ENCODE measurements around the gene XCR1. TPM values are rescaled to one million over a fixed set of nuclear protein-coding genes. Genes with fewer than 3 reads are reported as not detected.

XCR1 gene
- total RNA-seq, 1 donor from 2014 or later = not detected

DNA sequence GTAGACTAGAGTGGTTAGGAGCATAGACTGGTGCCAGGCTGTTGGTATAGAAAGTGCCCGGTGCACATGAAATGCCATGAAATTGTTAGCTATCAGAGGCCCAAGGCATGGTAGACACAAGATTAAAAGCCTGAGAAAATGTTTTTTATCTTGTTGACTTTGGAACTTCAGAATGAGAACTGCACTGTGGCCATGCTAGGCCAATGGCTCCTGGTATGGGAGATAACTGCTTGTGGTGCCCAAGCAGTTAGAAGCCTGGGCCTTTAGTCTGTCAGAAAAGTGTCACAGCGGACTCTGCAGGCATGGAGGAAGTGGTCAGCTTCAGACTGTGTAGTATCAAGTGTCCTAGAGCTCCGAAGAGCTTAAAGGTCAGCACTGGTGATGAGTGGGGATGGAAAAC is 43.5 kb downstream of the XCR1 start:
- H3K36me3 Mint-ChIP-seq (ENCODE audit: low read depth) = peaks cover 65% of the 10 kb centered on the region
- no peaks in the 10 kb centered on the region for H3K9me3 Mint-ChIP-seq
- intact Hi-C loops (cut with micrococcal nuclease) = no loop called here
- TF ChIP-seq, protein P1, sequence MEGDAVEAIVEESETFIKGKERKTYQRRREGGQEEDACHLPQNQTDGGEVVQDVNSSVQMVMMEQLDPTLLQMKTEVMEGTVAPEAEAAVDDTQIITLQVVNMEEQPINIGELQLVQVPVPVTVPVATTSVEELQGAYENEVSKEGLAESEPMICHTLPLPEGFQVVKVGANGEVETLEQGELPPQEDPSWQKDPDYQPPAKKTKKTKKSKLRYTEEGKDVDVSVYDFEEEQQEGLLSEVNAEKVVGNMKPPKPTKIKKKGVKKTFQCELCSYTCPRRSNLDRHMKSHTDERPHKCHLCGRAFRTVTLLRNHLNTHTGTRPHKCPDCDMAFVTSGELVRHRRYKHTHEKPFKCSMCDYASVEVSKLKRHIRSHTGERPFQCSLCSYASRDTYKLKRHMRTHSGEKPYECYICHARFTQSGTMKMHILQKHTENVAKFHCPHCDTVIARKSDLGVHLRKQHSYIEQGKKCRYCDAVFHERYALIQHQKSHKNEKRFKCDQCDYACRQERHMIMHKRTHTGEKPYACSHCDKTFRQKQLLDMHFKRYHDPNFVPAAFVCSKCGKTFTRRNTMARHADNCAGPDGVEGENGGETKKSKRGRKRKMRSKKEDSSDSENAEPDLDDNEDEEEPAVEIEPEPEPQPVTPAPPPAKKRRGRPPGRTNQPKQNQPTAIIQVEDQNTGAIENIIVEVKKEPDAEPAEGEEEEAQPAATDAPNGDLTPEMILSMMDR (IDR thresholded peaks at IDR 0.05) = no peak
- ChIA-PET POLR2A (no interaction called here), CTCF (no interaction called here)
- H3K4me3 Mint-ChIP-seq = no peak overlapping the region
- DNase-seq (no peak), ATAC-seq (ENCODE audit: low read depth) (no peak)
- no peak overlapping the region for H3K27ac Mint-ChIP-seq
- peaks cover 26% of the 10 kb centered on the region for H3K4me1 Mint-ChIP-seq
- H3K27me3 Mint-ChIP-seq = no peaks in the 10 kb centered on the region

DNA sequence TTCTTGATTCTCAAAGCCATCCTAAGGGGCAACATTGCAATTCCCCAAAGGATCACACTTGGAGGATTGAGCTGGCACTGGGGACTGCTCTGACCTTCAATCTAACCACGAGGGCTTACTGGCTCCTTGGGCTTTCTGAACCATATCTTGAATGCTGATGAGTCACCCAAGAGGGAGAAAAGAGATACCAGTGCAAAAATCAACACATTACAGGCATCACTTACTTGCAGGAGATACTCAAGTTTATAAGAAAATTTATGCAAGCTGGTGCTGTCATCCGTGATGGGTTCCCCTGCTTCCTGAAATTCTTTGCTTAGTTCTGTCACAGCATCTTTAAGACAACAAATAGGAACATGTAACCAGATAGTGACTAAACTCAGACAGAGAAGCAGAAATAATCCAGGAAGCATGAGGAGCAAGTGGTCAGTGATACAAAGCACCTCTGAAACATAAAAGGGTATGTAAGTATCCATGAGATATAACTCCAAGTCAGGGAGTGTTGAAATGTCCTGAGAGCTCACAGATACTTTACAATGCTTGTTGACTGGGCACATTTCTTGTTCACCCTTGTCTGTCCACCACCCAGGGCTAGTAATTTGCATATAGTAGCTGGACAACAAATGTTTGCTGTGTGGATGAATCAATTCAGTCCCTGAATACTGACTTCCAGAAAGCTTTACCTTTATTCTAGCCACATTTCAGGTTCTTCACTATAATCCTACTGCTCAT is 45.8 kb downstream of the XCR1 start:
- H3K27ac Mint-ChIP-seq = peak overlapping the region; percentile 75
- DNase-seq (no peak), ATAC-seq (ENCODE audit: low read depth) (peak; percentile 82)
- TF ChIP-seq, protein P1 (IDR thresholded peaks at IDR 0.05) = no peak
- H3K36me3 Mint-ChIP-seq (ENCODE audit: low read depth) = peaks cover 81% of the 10 kb centered on the region
- H3K9me3 Mint-ChIP-seq = no peaks in the 10 kb centered on the region
- H3K4me1 Mint-ChIP-seq = peaks cover 27% of the 10 kb centered on the region
- ChIA-PET CTCF (interaction anchor here (0.6 to 1.0 kb wide), 3 partner anchors 9 to 97 kb away, joined by 3 to 4 read pairs (median 3); no protein-coding TSS in a partner anchor), POLR2A (interaction anchor here (1.0 to 1.8 kb wide), 3 partner anchors 8 to 13 kb away, joined by 3 to 9 read pairs (median 3); no protein-coding TSS in a partner anchor)
- H3K27me3 Mint-ChIP-seq = no peaks in the 10 kb centered on the region
- intact Hi-C loops (cut with micrococcal nuclease) = loop anchor here (1.0 kb wide), 1 partner anchor 14 kb away; the partner anchor contains the start of gene FYCO1
- H3K4me3 Mint-ChIP-seq = peak overlapping the region; percentile 60

DNA sequence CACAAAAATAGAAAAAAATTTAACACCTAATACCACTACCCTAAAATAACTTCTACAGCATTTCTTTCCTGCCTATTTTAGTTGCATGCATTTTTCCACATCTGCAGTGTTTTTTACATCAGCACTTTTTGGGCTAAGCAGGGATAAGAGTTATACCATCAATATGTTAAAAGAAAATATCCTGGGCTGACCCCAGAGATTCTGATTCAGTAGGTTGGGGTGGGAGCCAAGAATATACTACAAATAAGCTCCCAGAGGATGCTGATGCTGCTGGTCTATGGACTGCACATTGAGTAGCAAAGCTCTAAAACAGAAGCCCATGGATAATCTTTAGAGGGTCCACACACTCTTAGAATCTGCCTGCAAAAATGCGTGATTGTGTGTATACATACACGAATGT is 46.5 kb downstream of the XCR1 start:
- Mint-ChIP-seq H3K9me3 (no peaks in the 10 kb centered on the region), H3K27ac (no peak overlapping the region), H3K4me1 (peaks cover 27% of the 10 kb centered on the region), H3K27me3 (no peaks in the 10 kb centered on the region), H3K4me3 (peak overlapping the region; percentile 60), H3K36me3 (ENCODE audit: low read depth) (peaks cover 86% of the 10 kb centered on the region)
- ATAC-seq (ENCODE audit: low read depth) (no peak), DNase-seq (no peak)
- intact Hi-C loops (cut with micrococcal nuclease) = loop anchor here (1.0 kb wide), 1 partner anchor 14 kb away; the partner anchor contains the start of gene FYCO1
- TF ChIP-seq, protein P1 (IDR thresholded peaks at IDR 0.05) = no peak
- POLR2A ChIA-PET = interaction anchor here (0.7 to 1.8 kb wide), 5 partner anchors 8 to 104 kb away, joined by 3 to 9 read pairs (median 3); no protein-coding TSS in a partner anchor
- CTCF ChIA-PET = interaction anchor here (0.6 to 1.9 kb wide), 4 partner anchors 10 to 92 kb away, joined by 3 to 8 read pairs (median 3); no protein-coding TSS in a partner anchor

DNA sequence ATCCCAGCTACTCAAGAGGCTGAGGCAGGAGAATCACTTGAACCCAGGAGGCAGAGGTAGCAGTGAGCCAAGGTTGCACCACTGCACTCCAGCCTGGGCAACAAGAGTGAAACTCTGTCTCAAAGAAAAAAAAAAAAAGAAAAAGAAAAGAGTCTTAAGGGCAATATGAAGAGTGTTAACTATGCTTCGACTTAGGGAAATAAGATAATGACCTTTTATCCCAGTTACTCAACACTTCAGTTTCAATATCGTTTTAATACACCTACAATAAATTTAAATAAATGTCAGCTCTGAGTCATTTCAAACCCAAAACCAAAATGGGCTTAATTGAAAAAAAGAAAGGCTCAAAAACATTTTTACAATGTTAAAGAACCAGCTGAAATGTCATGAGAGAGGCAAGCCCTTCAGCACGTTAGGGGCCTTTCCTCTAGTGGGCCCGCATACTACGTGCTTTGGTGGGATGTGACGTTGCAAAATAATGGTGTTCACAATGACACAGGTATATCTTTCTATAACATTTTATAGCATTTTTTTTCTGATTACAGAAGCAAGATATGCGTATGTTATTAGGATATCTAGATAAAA is 47.0 kb downstream of the XCR1 start:
- DNase-seq (no peak), ATAC-seq (ENCODE audit: low read depth) (peak; percentile 42)
- intact Hi-C loops (cut with micrococcal nuclease) = no loop called here
- Mint-ChIP-seq H3K4me3 (no peak overlapping the region), H3K27me3 (no peaks in the 10 kb centered on the region), H3K9me3 (no peaks in the 10 kb centered on the region), H3K4me1 (peaks cover 27% of the 10 kb centered on the region), H3K36me3 (ENCODE audit: low read depth) (peaks cover 87% of the 10 kb centered on the region), H3K27ac (peak overlapping the region; percentile 46)
- CTCF ChIA-PET = interaction anchor here (1.4 to 1.9 kb wide), 3 partner anchors 12 to 398 kb away, joined by 3 to 8 read pairs (median 4); no protein-coding TSS in a partner anchor
- TF ChIP-seq, protein P1 (IDR thresholded peaks at IDR 0.05) = no peak
- POLR2A ChIA-PET = interaction anchor here (0.7 to 1.8 kb wide), 5 partner anchors 12 to 105 kb away, joined by 3 to 9 read pairs (median 3); no protein-coding TSS in a partner anchor

DNA sequence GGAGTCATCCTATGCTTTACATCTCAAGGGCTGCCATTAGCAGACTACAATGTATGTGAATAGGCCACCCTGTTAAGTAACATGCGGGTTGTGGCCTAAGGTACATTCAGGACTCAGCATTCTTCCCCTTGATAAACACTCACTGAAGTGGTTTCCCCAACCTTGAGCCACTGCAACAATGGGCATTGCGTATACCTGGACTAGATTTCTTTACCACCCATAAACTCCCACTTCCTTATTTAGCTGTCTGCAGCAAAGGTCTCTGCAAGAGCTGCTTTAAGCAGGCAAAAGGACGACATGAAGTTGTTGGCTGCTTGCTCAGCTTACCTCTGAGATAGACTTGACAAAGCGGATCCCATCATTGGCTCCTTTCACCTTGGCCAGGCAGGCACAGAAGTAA is 47.9 kb downstream of the XCR1 start:
- ChIA-PET POLR2A (interaction anchor here (1.0 kb wide), 1 partner anchor 17 kb away, joined by 4 read pairs; no protein-coding TSS in a partner anchor), CTCF (interaction anchor here (0.7 to 1.9 kb wide), 5 partner anchors 11 to 399 kb away, joined by 3 to 8 read pairs (median 3); no protein-coding TSS in a partner anchor)
- no peak overlapping the region for H3K4me3 Mint-ChIP-seq
- H3K4me1 Mint-ChIP-seq = peaks cover 27% of the 10 kb centered on the region
- H3K27me3 Mint-ChIP-seq = no peaks in the 10 kb centered on the region
- no peak overlapping the region for H3K27ac Mint-ChIP-seq
- ATAC-seq (ENCODE audit: low read depth) = peak; percentile 34
- no peak for DNase-seq
- no peaks in the 10 kb centered on the region for H3K9me3 Mint-ChIP-seq
- intact Hi-C loops (cut with micrococcal nuclease) = no loop called here
- TF ChIP-seq, protein P1 (IDR thresholded peaks at IDR 0.05) = no peak
- H3K36me3 Mint-ChIP-seq (ENCODE audit: low read depth) = peaks cover 88% of the 10 kb centered on the region
